GM19328 (cell line): ENCODE results near the gene HMGN5.

ENCODE experiments used
- ATAC-seq: cut with Tn5 transposase; IDR thresholded peaks from one replicate; pipeline ENCODE4 v1.9.1; 2021; ENCODE audit warnings: mild to moderate bottlenecking, moderate library complexity; ENCODE audit not compliant: unreplicated experiment

The HMGN5 gene

GRCh38 chrX:81120936-81121371 is 80.8 kb downstream of the HMGN5 start:
- peak; percentile 55 for ATAC-seq

GRCh38 chrX:81120258-81120935 is 81.3 kb downstream of the HMGN5 start:
- peak; percentile 25 for ATAC-seq

GRCh38 chrX:81114757-81115156 is 87.0 kb downstream of the HMGN5 start:
- ATAC-seq, result no peak

GRCh38 chrX:81110286-81110685 is 91.4 kb downstream of the HMGN5 start:
- ATAC-seq, result no peak

GRCh38 chrX:81082649-81083048 is 119.1 kb downstream of the HMGN5 start:
- ATAC-seq, result no peak
